Activated naive CD8-positive, alpha-beta T cell treated with anti-CD3 and anti-CD28 coated beads, Interleukin-2, amount 50 U/mL, for 24 hours (primary cell): ENCODE results near the gene DDT.
"Not testable (repeated sequence)": the region's sequence is repeated elsewhere in the genome, so short reads cannot be mapped to it uniquely, and the experiment has no call there.

Experiments
- ATAC-seq: fragments of 150-1000 bp; cut with Tn5 transposase; one replicate; pipeline ENCODE4 v1.10.0; 2021
- DNase-seq: peaks from one replicate; pipeline ENCODE4 v3.0.0; 2021
- H3K27ac Mint-ChIP-seq: one replicate; pipeline ENCODE4 v1.8.0; 2021; ENCODE audit warnings: mild to moderate bottlenecking, mixed read lengths
- H3K27me3 Mint-ChIP-seq: one replicate; pipeline ENCODE4 v1.8.0; 2021; ENCODE audit warnings: mixed read lengths
- H3K36me3 Mint-ChIP-seq: one replicate; pipeline ENCODE4 v1.8.0; 2021; ENCODE audit warnings: low read depth, mixed read lengths
- H3K4me1 Mint-ChIP-seq: one replicate; pipeline ENCODE4 v1.8.0; 2021; ENCODE audit warnings: mixed read lengths
- H3K4me3 Mint-ChIP-seq: one replicate; pipeline ENCODE4 v1.8.0; 2021; ENCODE audit warnings: mild to moderate bottlenecking, moderate library complexity, mixed read lengths
- H3K9me3 Mint-ChIP-seq: one replicate; pipeline ENCODE4 v1.8.0; 2021; ENCODE audit warnings: mixed read lengths

DDT gene

GRCh38 chr22:24002851-24003250, 28.6 kb upstream of the DDT start:
- Mint-ChIP-seq H3K27me3 (no peaks in the 10 kb centered on the region), H3K36me3 (no peaks in the 10 kb centered on the region), H3K4me1 (no peaks in the 10 kb centered on the region), H3K4me3 (no peak overlapping the region), H3K9me3 (no peaks in the 10 kb centered on the region), H3K27ac (no peak overlapping the region)
- ATAC-seq: no peak
- no peak for DNase-seq

GRCh38 chr22:24002272-24002671, 28.0 kb upstream of the DDT start:
- Mint-ChIP-seq H3K4me1 (no peaks in the 10 kb centered on the region), H3K9me3 (no peaks in the 10 kb centered on the region), H3K36me3 (no peaks in the 10 kb centered on the region), H3K4me3 (no peak overlapping the region), H3K27me3 (no peaks in the 10 kb centered on the region), H3K27ac (no peak overlapping the region)
- DNase-seq (no peak), ATAC-seq (no peak)

GRCh38 chr22:24001314-24001713, 27.1 kb upstream of the DDT start:
- Mint-ChIP-seq H3K36me3 (no peaks in the 10 kb centered on the region), H3K4me1 (no peaks in the 10 kb centered on the region), H3K27ac (no peak overlapping the region), H3K9me3 (no peaks in the 10 kb centered on the region), H3K4me3 (no peak overlapping the region), H3K27me3 (no peaks in the 10 kb centered on the region)
- no peak for ATAC-seq
- no peak for DNase-seq

GRCh38 chr22:23999779-24000178, 25.5 kb upstream of the DDT start:
- not testable (repeated sequence) for DNase-seq, H3K4me3 Mint-ChIP-seq, H3K27ac Mint-ChIP-seq, ATAC-seq, H3K4me1 Mint-ChIP-seq, H3K9me3 Mint-ChIP-seq, H3K27me3 Mint-ChIP-seq, H3K36me3 Mint-ChIP-seq

- H3K4me3 Mint-ChIP-seq: no peak overlapping the region
- no peaks in the 10 kb centered on the region for H3K36me3 Mint-ChIP-seq
- no peak overlapping the region for H3K27ac Mint-ChIP-seq
- no peaks in the 10 kb centered on the region for H3K9me3 Mint-ChIP-seq
- no peaks in the 10 kb centered on the region for H3K27me3 Mint-ChIP-seq
- ATAC-seq: no peak
- DNase-seq: no peak
- no peaks in the 10 kb centered on the region for H3K4me1 Mint-ChIP-seq
Measured at GRCh38 chr22:23997092-23997491, 22.9 kb upstream of the DDT start.

GRCh38 chr22:23993581-23994177, 19.4 kb upstream of the DDT start:
- not testable (repeated sequence) for H3K4me3 Mint-ChIP-seq, H3K27me3 Mint-ChIP-seq, H3K9me3 Mint-ChIP-seq, DNase-seq, H3K4me1 Mint-ChIP-seq, H3K36me3 Mint-ChIP-seq, H3K27ac Mint-ChIP-seq, ATAC-seq

GRCh38 chr22:23993080-23993479, 18.8 kb upstream of the DDT start:
- not testable (repeated sequence) for DNase-seq, H3K4me3 Mint-ChIP-seq

GRCh38 chr22:23989583-23990244, 15.5 kb upstream of the DDT start:
- DNase-seq, H3K27ac Mint-ChIP-seq, H3K9me3 Mint-ChIP-seq: not testable (repeated sequence)

More at GRCh38 chr22:23993080-23993479, 18.8 kb upstream of the DDT start:
- not testable (repeated sequence) for H3K36me3 Mint-ChIP-seq, H3K4me1 Mint-ChIP-seq, H3K9me3 Mint-ChIP-seq, ATAC-seq, H3K27me3 Mint-ChIP-seq, H3K27ac Mint-ChIP-seq

GRCh38 chr22:23986538-23987178, 12.4 kb upstream of the DDT start:
- not testable (repeated sequence) for H3K4me1 Mint-ChIP-seq, H3K36me3 Mint-ChIP-seq, H3K27me3 Mint-ChIP-seq, ATAC-seq, H3K4me3 Mint-ChIP-seq, H3K9me3 Mint-ChIP-seq, DNase-seq, H3K27ac Mint-ChIP-seq

More at GRCh38 chr22:23989583-23990244, 15.5 kb upstream of the DDT start:
- not testable (repeated sequence) for H3K4me1 Mint-ChIP-seq, H3K27me3 Mint-ChIP-seq, H3K36me3 Mint-ChIP-seq, H3K4me3 Mint-ChIP-seq
- peak; percentile 52 for ATAC-seq

GRCh38 chr22:23986089-23986488, 11.8 kb upstream of the DDT start:
- H3K4me3 Mint-ChIP-seq, H3K9me3 Mint-ChIP-seq, H3K27me3 Mint-ChIP-seq, H3K27ac Mint-ChIP-seq, DNase-seq, ATAC-seq, H3K36me3 Mint-ChIP-seq, H3K4me1 Mint-ChIP-seq: not testable (repeated sequence)

GRCh38 chr22:23984430-23984829, 10.2 kb upstream of the DDT start:
- ATAC-seq: peak; percentile 87
- DNase-seq: peak; percentile 77
- H3K27ac Mint-ChIP-seq: peak overlapping the region; percentile 23
- H3K9me3 Mint-ChIP-seq: no peaks in the 10 kb centered on the region
- no peaks in the 10 kb centered on the region for H3K27me3 Mint-ChIP-seq
- no peaks in the 10 kb centered on the region for H3K36me3 Mint-ChIP-seq
- no peak overlapping the region for H3K4me3 Mint-ChIP-seq
- peaks cover 8% of the 10 kb centered on the region for H3K4me1 Mint-ChIP-seq

GRCh38 chr22:23980567-23980966, 6.3 kb upstream of the DDT start:
- not testable (repeated sequence) for H3K27ac Mint-ChIP-seq, H3K4me1 Mint-ChIP-seq, ATAC-seq, H3K9me3 Mint-ChIP-seq, H3K4me3 Mint-ChIP-seq, H3K36me3 Mint-ChIP-seq, DNase-seq, H3K27me3 Mint-ChIP-seq

- H3K4me3 Mint-ChIP-seq, H3K27ac Mint-ChIP-seq, DNase-seq, H3K9me3 Mint-ChIP-seq, H3K4me1 Mint-ChIP-seq, H3K36me3 Mint-ChIP-seq, H3K27me3 Mint-ChIP-seq: not testable (repeated sequence)
- ATAC-seq: peak; percentile 11
Measured at GRCh38 chr22:23979557-23980240, 5.5 kb upstream of the DDT start, which contains the start of gene GSTT2. Gene GSTT2 (plus strand): TSS chr22:23980134.

GRCh38 chr22:23977304-23977703, 3.1 kb upstream of the DDT start:
- not testable (repeated sequence) for DNase-seq, H3K27me3 Mint-ChIP-seq, H3K27ac Mint-ChIP-seq, H3K36me3 Mint-ChIP-seq, H3K4me1 Mint-ChIP-seq, H3K9me3 Mint-ChIP-seq, H3K4me3 Mint-ChIP-seq, ATAC-seq
